HG02884 (cell line): ENCODE data around the gene LCA5L.
"Not testable (repeated sequence)": the region's sequence is repeated elsewhere in the genome, so short reads cannot be mapped to it uniquely, and the experiment has no call there.

Source experiments
- ATAC-seq: cut with Tn5 transposase; IDR thresholded peaks from one replicate; pipeline ENCODE4 v1.9.1; 2021; ENCODE audit warnings: mild to moderate bottlenecking, moderate library complexity; ENCODE audit not compliant: unreplicated experiment

Gene LCA5L

DNA sequence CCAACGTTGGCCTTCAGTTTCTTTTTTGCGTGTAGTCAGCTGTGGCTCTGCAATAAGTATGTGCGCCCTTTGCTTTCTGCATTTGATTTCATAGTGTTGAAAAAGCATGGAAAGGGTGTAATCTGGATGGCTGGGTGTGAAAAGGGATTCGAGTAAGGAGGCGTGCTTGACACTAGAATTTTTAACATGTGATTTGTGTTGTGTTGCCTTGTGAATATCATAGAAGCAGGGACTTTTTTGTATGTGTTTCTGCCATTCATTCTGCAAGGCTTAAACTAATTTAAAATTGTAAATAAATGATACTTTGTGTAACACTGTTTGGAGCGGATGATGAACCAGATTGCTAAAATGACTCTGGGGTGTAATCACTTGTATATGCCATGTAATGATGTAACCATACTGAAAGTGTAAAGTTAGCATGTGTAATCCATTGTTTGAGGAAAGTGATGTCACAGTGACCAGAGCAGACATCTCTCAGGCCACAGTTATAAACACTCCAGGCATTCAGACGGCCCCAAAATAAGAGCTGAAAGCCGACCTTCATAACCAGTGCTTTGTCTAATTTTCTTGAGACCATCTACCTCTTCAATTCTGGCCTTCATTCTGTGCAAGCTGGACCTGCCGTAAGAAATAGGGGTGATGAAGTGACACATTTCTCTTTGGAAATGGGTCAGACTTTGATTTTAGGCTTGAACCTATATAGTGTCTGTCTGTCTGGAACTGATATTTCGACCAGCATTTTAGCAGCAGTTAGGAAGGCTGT, 6.8 kb upstream of the LCA5L start:
- ATAC-seq: no peak

DNA sequence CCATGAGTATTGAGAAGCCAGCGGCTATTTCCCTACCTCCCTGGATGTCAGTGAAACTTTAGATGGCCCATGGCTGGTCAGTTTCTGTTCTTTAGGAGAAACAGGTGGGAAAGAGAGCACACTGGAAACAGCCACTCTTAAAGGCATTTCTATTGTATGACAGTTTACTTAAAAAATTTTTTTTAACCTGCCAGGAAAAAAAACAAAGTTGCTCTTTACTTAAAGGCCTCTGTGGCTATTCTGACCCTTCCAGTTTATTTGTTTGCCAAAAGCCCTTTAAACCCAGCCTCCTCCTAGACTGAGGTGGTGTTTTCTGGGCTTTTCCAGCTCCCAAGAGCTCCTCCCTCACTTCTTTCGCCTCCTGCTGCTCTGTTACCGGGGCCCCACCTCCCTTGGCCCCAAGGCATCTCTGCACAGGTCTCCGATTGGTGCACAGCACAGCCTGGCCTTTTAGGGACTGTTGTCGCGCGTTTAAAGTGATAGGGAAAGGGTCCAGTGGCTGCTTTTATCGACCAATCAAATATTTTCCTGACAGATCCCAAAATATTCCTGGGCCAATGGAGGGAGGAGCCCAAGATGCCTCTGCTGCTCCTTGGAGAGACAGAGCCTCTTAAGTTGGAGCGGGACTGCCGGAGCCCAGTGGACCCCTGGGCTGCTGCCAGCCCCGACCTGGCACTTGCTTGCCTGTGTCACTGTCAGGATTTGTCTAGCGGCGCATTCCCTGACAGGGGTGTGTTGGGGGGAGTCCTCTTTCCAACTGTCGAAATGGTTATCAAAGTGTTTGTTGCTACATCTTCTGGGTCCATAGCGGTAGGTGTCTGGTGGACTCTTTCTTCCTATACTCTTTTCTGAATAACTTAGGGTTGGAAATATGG, 6.0 kb upstream of the LCA5L start, which contains the start of gene SH3BGR:
Gene SH3BGR, plus strand, starts transcription at position 639 of the 875 bp plus-strand sequence. Its CDS starts 127 bp downstream, at position 766.
- ATAC-seq: no peak

DNA sequence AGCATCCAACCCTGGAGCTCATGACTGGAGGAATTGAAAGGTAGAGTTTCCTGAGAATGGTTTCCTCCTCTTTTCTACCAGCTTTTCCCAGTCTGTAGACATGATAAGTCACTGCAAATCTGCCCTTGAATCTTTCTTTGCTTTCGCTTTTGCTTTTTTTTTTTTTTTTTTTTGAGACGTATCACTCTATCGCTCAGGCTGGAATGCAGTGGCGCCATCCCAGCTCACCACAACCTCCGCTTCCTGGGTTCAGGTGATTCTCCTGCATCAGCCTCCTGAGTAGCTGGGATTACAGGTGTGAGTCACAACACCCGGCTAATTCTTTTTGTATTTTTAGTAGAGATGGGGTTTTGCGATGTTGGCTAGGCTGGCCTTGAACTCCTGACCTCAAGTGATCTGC, 1.7 kb upstream of the LCA5L start:
- ATAC-seq: no peak

DNA sequence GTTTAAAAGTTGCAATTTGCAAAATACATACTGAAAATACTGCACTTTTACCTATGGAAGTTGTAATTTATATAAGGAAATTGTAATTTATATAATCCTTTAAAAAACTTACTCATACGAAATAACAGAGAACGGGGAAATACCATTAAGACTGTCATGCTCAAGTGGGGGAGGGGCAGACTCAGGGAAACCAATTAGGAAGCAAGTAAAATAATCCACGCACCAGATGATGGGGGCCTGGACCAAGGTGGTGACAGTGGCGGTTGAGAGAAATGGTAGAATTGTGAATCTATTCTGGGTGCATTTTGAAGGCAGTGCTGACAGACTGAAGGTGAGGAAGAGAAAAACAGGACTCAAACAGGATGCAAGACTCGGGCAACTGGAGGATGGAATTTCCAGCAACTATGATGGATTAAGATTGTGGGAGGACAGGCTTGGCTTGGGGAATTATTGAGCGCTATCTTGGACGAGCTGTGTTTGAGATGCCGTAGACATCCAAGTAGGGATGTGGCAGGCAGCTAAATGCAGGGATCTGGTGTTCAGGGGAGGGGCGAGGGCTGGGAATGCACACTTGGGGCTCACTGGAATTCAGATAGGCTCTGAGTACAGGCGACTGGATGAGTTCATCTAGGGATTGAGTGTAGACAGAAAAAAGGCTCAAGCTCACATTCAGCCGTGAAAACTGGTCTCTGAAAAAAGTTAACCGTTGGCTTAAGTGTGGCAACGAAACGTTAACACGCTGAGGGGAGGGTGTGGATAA, 977 bp downstream of the LCA5L start:
- no peak for ATAC-seq

DNA sequence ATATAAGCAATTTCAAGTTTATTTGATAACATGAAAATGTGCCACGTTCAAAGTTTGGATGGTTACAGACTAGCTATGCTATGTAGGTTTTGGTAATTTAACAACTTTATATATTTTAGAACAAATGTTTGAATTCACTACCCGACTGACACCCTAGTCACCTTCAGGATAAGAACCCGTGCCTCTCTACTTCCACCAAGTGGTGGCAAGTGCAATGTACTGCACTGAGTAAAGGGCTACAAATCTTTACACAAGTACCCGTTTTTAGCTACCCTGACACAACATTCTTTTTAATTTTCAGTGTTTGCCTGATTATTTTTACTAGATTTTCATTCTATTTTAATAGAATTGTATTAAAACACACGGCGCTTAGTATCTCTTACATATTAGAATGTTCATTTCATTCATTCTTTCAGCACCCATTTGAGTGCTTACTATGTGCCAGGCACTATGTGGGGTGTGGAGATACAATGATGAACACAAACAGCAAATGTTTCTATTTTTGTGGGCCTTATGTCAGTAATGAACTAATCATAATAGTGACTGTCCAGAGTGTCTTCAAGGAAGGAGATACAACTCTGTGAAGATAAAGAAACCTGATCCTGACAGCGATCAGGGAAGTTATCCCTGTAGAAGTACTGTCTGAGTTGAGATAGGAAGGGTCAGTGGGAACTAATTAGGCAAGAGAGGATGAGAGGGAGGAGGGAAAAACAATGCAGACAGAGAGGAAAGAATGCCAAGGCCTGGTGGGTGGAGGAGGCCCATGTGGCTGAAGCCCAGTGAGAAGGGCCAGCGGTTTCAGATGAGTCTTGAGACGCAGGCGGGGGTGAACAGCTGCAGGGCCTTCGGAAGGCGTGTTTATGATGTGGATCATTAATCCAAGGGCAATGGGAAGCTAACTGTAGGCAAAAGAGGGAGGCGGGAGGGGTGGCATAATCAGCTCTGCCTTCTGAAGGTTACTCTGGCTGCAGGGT, 3.8 kb downstream of the LCA5L start:
- ATAC-seq: peak; percentile 45

DNA sequence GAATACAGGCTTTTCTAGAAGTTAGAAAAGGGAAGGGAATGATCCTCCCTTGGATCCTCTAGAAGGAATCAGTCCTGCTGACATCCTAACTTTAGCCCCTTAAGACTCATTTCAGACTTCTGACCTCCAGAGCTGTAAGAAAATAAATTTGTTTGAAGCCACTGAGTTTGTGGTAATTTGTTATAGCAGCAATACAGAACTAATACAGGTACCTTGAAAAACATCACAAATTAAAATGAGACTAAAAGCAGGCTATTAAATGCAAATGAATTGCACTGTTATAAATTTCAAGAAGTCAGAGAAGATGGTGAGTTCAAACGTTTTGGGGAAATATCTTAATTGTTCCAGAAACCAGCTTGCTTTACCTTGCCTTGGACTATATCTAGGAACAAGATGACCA, 6.3 kb downstream of the LCA5L start:
- no peak for ATAC-seq

DNA sequence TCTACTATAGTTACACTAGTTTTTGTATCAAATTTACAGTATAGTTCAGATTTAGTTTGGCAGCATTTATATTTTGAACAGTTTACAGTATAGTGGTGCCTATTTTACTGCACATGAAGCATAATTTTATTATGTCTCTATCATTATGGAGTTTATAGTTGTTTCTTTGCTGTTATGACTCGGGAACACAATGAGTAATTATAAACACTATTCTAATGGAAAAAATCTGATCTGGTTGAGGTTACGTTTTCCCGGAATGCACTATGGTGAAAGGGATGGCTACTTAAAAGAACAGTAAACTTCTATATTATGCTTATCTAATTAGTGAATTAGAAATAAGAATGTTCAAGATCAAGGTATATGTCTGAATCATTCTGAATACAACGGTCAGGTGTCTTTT, 10.6 kb downstream of the LCA5L start:
- no peak for ATAC-seq

DNA sequence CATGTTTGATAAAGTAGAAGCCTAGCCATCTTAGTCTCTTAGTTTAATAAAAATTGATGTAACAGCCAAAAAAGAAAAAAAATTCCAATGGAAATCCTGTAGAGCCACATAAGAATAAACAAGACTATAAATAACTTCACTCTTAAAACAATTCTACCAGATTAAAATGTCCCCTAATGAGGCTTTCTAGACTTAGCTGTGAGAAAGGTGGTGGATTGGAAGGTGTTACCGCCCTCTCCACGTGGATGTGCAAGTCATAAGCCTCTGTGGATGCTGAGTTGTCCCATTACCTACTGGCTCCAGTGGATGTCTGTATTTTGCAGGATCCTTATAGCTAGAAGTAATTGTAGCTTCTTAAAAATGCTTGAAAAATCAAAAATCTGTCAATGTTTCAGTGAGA, 14.6 kb downstream of the LCA5L start:
- no peak for ATAC-seq

DNA sequence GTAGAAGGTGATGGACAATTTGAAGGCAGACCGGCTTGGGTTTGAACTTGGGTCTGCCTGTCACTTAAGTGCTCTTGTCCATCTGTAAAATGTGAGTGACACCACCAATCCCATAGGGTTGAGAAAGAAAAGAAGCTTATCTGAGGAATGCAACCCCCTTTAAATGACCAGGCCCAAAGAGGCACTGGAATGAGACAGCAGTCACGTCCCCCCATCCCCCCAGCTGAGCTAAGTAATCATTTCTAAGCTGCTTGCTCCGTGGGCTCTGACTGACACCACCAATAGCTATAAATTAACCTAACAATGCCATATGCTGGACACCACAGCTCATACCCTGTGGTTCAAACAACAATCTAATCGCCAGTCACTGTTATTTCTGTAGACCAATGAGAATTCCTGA, 15.1 kb downstream of the LCA5L start:
- ATAC-seq: no peak

DNA sequence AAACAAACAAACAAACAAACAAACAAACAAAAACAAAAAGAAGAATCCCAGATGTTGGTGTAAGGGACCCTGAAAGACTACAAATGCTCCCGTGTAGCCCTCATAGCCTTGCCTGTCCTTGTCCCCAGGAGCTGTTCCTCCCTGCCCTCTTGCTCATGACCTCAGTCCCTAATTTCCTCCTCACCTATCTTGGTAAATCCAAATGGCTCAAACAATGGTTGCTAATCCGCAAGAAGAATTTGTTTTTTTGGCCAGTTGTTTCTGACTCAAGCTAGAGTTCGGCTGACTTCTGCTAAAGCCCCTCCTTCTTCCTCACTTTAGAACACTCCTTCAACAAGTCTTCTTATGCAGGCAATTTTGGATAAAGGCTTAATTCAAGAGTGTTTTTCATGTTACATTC, 15.6 kb downstream of the LCA5L start:
- ATAC-seq: no peak

DNA sequence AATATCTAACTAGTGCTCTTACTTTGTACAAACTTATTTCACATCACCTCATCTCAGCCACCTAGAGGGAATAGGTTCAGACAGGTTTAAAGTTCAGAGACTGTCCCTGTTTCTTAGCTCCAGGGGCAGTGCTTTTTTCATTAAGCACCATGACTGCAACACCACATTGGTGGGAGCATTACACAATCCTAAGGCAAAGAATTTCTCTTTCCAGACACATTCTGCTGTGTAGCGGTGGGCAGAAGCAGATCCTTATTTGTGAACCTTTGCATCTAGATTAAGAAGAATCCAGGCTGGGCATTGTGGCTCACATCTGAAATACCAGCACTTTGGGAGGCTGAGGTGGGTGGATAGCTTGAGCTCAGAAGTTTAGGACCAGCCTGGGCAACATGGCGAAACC, 16.1 kb downstream of the LCA5L start:
- ATAC-seq: no peak

DNA sequence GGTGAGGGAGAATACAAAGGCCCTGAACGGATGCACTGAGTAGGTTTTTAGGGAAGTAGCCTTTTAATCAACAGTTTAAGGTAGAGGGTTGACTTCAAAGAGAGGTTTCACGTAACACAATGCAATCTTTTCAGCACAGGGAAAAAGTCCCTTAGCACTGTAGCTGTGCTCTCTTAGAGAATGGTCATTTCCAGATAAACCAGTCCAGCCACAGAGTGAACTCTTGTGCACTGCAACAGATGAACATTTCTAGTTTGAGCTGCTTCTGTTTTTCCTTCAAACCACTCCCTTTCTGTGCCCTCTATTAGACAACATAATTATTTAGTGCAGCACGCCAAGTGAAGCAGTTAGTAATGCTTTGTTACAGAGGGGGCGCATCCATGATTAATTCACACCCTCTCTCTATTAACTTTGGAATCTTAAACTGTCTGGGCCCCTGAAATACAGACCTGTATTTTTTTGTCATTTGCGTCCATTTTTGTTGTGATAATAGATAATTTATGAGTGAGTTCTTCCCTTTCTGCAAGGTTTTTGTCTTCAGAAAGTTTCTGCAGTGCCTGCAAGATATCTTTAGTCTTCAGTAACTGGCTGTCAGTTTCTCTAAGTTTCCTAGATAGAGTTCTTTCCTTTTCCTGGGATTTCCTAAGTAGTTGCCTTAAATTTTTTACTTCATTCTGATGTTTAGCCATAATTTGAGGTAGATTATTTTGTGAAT, 22.9 kb downstream of the LCA5L start:
- no peak for ATAC-seq

DNA sequence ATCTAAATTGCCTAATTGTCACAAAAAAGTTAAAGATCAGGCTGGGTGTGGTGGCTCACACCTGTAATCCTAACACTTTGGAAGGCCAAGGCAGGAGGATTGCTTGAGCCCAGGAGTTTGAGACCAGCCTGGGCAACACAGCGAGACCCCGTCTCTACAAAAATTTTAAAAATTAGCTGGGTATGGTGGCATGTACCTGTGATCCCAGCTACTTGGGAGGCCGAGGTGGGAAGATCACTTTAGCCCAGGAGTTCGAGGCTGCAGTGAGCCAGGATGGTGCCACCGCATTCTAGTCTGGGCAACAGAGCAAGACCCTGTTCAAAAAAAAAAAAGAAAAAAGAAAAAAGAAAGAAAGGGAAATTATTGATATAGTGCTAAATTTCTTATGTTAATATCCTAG, 26.4 kb downstream of the LCA5L start:
- ATAC-seq: not testable (repeated sequence)

DNA sequence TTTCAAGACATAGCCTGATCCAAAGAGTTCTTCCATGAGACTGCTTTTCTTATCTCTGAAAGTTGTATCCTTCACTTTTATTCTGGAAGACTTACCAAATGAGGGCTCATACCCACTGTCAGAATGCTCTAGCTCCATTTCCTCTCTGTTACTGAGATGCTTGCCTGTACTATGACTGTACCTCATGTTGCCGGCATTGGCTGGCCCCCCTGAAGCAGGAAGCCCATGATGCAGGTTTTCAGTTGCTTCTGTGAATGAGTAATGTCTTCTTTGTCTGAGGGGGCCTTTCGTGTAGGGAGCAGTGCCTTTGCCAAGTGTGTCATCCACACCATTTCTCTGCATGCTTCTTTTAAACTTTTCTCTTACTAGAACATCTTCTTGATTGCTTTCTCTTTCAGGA, 39.5 kb downstream of the LCA5L start:
- ATAC-seq: no peak

DNA sequence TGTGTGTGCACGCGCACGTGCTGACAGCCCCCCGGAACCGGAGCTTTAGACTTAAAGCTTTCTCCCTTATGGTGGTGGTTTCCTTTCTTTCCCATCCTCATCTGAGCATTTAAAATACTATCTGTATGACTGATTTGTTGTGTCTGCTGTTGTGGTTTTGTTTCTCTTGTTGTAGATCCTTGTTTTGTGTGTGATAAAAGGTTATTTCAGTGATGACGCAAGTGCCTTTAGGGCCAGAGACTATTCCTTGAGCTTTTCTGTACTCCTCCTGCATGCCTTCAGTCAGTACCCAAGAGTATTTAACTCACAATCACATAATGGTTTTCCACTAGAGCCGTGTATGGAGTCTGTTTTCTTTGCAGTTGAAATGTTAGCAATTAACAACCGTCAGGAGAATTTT, 45.4 kb downstream of the LCA5L start:
- ATAC-seq: no peak

DNA sequence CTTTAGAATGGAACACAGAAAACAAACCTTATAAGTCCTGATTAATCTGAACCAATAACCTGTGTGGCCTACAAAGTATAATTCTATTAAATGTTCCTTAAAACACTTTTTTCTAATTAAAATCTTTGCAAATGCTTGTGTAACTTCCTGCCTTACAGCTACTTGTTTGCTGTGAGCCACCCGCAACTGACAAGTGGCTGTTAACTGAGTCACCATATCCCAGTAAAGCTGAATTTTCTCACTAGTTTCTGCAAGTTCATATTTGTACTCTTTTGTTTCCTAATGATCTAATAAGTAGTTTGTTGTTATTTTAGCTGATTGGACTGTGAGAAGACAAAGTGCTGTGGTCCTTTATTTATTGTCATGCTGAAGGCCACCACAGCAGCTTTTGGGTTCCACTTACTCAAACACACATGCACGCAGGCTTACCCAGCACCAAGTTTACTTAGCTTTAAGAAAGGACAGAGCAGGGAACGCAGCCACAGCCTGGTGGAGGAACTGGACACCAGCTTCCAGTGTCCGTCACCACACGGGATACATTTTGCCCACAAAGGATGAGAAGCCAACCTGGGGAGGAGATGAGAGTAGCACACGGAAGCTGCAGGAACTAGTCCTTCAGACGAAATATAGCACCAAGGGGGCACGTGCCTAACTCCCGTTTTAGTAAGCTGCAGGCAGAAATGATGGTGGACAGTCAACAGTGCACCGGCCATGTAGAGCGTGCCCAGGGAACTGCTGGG, 47.8 kb downstream of the LCA5L start:
- no peak for ATAC-seq

DNA sequence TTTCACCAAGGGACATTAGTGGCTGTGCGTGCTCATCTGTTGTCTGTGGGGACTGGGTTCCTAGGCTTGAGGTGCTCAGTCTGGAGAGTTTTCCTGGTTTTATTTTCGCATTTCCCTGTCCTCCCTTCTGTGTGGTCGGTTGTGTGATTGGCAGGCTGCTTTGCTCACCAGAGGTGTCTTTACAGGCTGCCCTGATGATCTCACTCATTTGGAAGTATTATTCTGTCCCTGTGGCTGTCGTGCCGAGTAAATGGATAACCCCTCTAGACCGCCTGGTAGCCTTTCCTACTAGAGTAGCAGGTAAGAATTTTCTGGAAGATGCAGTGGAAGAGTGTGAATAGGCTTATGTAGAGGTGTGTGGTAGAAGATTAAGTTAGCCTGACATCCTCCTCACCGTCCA, 52.6 kb downstream of the LCA5L start:
- no peak for ATAC-seq

DNA sequence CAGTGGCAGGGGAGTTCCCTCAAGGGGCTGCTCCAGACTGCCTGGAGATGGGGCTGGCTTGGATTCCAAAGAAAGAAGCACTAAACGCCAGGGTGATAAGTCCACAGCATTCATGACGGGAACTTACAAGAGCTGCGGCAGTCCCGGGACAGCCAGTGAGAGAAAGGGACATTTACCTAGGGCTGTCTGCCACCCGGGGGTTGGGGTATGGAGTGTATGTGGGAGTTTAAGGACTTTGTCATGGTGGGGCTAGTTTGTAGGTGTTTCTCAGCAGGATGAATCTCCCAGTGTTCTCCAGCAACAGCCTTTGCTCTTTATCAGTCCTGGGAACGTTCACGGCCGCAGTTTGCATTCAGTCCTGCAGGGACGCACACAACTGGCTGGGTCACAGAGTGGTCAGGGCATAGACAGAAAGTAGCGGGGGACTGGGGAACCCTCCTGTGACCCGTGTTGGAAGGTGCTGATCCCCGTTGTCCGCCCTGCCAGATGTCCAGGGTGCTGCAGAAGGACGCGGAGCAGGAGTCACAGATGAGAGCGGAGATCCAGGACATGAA, 55.3 kb downstream of the LCA5L start:
- no peak for ATAC-seq

DNA sequence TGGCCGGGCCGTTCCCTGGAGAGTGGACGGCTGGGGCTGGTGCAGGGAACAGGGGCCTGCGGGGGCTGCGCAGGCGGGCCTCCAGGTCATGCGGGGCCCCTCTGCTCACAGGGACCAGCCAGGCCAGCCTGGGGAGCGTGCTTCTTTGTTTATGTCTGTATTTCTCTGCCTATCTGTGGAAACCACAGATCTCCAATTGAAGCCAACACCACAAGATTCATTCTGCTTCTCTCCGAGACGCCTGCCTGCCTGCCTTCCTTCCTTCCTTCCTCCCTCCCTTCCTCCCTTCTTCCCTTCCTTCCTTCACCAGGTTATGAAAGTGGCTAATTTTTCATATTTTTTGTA, 56.8 kb downstream of the LCA5L start:
- peak; percentile 21 for ATAC-seq
